Stimulated activated CD4-positive, alpha-beta T cell treated with anti-CD3 and anti-CD28 coated beads, Interleukin-4, amount 100 ng/mL, for 24 hours (primary cell): ENCODE measurements around the gene GNS.
"Not testable (repeated sequence)": the region's sequence is repeated elsewhere in the genome, so short reads cannot be mapped to it uniquely, and the experiment has no call there.

Experiments
- DNase-seq: peaks from one replicate; pipeline ENCODE4 v3.0.0-alpha.2; 2020

GNS gene

DNA sequence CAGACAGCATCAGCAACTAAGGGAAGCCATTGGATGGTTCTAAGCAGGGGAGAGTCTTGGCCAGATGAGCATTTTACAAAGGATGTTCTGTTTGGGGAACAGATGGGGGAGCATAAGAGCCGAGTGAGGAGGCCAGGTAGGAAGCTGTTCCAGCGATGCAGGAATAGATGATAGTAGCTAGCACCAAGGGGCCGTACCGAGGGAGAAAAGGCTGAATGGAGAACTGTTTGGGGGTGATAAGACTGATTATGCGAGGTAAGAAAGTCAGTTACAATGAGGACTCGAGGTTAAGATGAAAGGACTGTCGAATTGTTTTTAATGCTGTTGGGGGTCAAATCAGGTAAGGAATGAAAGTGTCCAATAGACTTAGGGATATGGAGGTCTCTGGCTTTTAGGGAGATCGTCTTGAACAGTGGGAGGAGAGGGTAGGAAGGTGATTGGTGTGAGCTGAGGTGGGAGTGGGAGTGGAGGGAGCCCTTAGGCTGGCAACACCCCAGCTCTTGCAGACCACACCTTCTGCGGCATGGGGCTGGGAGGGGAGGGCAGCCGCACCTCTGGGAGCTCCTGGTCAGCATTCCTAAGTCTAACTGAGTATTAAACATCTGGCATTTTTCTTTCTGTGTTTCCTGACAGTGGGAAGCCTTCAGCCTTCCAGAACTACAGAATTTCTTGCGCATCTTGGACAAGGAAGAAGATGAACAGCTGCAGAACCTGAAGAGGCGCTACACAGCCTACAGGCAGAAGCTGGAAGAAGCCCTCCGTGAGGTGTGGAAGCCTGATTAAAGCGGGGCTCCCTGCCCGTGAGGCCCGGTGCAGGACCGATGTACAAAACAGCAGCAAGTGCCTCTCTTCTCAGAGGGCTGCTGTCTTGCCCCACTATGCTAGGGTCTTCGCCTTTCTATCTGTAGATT, 64.8 kb downstream of the GNS start:
- DNase-seq = no peak

DNA sequence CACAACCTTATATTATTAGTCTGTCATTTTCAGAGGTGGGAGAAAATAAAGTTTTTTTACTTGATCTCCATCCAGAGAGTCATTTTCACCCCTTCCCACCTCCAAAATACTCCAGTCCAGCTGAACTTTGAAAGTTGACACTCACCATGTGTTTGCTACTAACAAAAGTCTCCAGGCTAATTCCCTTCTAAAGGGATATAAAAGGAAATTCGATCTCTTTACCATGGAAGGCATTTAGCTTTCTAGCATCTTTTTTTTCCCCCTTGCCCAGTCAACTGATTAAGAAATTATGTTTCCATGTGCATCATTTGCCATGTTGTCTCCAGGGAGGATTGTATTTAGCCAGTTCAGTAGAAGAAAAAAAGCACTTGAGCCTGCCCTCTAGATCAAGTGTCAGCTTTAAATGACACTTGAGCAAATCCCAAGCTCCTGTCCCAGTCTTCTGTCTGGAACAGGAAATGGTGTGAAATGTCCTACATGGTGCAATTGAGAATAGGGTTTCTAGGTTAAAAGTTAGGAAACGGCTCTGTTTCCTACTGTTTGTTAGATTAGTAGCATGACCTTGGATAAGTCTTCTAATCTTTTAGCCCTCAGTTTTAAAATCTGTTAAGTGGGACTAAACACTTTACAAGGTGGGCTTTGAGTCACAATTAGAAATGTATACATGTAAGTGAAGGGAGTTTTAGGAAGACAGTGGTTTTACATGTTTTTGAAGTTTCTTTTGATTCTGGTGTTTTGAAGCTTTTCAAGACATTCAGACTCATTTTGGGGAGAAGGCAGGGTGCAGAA, 67.2 kb downstream of the GNS start:
- no peak for DNase-seq

DNA sequence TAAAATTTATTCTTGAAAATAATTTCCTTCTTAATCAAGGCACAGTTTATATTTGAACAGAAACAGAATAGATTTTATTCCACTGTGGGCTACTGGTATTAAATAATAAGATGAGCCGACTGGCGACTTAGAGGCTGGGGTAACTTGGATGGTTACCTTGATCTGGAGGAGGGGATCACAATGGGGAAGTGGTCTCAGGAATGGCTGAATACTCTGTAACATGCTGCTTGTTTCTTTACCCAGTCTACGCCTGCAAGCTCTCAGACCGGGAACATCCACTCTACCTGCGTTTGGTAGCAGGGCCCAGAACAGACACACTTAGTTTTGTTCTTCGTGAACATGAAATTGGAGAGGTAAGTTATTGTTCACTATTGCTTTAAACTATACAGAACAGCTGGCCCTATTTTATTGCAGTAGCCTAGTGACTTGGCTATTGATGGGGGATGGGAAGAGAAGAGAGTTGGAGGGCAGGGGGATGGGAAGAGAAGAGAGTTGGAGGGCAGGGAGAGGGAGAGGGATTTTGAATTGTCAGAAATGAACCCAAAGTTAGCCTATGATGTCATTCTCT, 67.9 kb downstream of the GNS start:
- no peak for DNase-seq

DNA sequence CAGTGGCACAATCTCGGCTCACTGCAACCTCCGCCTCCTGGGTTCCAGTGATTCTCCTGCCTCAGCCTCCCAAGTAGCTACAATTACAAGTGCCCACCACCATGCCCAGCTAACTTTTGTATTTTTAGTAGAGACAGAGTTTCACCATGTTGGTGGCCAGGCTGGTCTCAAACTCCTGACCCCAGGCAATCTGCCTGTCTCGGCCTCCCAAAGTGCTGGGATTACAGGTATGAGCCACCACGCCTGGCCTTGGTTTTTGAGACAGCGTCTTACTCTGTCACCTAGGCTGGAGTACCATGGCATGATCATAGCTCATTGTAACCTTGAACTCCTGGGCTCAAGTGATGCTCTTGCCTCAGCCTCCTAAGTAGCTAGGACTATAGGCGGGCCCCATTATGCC, 69.0 kb downstream of the GNS start:
- DNase-seq = not testable (repeated sequence)

DNA sequence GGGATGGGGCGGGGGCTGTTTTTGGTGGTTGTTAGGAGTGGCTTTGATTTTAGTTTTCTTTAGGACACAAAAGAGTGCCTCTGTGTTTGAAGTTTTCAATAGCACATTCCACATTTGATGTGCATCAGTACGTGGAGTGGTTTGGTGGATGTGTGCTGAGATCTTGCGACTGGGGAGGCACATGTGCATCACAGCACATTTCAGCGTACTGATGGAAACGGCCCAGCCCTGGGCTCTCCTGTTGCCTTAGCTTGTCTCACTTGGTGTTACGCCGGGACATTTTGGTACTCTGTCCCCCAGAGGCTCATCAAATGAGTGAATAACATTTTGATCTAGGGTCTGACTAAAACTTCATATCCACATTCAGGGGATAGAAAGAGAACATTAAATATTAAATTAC, 70.5 kb downstream of the GNS start:
- DNase-seq = no peak

DNA sequence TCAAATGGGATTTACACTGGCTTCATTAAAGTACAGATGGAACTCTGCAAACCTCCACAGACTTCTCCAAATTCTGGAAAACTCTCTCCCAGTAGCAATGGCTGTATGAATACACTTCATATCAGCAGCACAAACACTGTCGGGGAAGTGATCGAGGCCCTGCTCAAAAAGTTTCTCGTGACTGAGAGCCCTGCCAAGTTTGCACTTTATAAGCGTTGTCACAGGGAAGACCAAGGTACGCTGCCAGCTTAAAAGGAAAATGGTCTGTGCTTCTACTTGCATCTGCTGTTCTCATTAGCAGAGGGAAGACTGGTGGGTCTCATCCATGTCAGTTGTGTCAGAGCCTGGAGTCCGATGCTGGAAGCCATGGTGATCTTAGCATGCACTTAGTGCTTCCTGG, 71.0 kb downstream of the GNS start:
- no peak for DNase-seq

DNA sequence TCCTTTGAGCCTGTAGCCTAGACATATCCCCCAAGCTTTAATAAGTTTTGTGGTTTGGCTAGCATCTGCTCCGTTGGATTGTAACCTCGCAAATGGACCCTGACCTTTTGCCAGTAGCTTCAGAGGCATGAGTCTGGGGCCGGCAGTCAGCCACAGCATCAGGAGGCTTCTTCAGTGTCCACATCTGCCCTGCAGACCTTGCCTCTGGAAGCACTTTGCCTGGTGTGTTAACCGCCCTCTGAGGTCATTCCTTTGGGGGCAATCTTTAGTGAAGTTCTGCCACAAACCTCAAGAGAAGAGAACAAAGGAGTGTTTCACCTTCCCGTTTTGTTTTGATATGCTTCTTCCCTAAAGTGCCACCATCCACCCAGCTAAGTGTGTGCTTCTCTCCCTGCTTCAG, 71.4 kb downstream of the GNS start:
- DNase-seq = no peak

DNA sequence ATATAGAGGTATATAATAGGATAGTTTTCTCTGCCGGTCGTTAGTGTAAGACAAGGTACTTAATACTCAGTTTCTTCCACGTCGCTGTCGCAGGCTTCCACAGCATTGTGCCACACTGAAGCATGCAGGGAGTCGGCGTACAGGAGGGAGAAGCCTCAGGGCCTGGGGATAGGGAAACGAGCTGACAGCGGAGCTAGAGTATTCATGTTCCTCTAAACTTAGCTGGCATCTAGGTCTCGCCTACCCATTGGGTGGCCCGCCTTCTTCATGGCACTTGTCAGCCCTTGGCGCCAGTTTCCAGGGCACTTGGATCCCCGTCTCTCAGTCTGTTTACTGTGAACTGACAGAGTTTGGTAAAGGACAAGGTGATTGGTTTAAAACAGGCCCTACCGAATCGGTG, 73.6 kb downstream of the GNS start:
- DNase-seq = no peak

DNA sequence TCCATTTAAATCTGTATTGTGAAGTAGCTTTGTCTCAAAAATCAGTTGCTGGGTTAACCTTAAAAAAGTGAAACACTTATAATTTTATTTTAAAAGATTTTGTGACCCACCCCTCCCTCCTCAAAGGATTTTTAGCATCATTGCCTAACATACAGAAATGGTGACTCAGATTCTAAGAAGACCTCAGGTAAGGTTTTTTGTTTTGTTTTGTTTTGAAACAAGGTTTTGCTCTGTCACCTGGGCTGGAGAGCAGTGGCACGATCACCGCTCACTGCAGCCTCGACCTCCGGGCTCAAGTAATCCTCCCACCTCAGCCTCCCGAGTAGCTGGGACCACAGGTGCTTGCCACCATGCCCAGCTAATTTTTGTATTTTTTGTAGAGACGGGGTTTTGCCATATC, 74.2 kb downstream of the GNS start:
- no peak for DNase-seq

DNA sequence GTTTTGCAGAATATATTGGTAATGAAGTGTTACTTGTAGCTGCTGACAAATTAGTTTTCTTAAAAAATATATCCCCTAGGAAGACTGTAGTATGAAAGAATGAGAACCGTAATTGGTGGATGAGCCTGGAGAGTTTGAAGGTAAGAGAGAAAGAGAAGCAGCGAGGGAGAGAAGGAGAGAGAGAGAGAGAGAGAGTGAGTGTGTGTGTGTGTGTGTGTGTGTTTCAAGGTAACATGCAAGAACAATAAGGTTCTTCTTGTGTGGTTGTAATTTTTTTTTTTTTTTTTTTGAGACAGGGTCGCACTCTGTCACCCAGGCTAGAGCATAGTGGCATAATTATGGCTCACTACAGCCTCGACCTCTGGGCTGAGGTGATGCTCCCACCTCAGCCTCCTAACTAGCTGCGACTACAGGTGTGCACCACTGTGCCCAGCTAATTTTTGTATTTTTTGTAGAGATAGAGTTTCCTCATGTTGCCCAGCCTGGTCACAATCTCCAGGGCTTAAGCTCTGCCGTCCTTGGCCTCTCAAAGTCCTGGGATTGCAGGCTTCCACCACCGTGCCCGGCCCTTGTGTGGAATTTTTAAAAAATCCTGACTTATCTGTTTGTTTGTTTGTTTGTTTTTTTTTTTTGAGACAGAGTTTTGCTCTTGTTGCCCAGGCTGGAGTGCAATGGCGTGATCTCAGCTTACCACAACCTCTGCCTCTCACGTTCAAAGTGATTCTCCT, 75.2 kb downstream of the GNS start:
- no peak for DNase-seq

DNA sequence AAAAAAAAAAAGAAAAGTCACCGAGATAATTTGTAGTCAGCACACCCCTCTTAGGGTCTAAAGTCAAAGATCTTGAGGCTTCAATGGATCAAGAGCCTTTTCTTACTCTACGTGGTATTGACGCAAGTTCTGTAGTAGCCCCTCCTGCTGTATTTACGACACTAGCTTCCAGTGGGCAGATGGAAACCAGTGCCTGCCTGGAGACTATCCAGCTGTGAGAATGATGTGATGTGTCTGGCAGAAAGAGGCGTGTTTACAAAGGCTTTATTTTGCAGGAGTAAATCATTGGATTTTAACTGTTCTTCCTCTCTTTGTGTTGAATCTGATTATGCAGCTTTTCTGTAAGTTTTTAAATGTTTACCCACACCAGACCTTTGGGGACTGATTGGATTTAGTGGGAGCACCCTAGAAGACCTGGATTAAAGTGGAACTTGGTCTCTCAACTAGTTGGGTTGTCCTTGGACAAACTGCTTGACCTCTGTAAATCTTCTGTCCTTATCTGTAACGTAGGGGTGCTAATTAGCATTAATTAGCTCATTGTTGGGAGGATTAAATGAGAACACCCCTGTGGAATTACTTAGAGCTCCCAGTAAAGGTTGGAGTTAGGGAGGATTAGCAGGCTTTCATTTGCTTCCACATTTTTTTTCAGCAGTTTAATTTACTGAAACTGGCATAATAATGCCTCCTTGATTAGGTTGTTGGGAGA, 76.5 kb downstream of the GNS start:
- DNase-seq = no peak

DNA sequence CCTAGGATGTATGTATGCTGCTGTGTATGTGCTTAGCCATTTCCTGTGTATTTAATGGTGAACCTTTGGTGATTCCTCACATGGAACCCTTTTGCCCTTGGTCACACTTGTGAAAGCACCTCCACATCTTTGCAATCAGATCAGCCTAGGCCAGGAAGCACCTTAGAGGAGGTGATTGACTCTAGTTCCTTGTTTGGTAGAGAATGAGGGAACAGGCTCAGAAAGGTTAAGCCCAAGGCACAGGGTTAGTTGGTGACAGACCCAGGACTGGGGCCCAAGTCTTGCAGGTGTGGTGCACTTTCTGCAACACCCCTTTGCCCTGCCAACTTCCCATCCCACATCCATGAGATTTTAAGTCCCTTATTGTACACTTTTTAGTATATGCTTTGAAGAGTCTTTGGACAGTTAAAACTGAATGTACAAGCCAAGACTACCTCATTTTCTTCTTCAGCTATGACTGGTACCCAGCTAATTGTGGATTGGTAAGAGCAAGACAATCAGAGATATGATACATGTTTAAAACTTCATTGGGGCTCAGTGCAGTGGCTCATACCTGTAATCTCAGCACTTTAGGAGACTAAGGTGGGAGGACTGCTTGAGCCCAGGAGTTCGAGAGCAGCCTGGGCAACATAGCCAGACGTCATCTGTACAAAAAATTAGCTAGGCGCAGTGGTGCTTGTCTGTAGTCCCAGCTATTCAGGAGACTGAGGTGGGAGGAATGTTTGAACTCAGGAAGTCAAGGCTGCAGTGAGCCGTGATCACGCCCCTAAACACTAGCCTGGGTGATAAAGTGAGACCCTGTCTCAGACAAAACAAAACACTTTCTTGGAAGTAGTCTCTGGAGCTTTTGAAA, 77.8 kb downstream of the GNS start:
- no peak for DNase-seq

DNA sequence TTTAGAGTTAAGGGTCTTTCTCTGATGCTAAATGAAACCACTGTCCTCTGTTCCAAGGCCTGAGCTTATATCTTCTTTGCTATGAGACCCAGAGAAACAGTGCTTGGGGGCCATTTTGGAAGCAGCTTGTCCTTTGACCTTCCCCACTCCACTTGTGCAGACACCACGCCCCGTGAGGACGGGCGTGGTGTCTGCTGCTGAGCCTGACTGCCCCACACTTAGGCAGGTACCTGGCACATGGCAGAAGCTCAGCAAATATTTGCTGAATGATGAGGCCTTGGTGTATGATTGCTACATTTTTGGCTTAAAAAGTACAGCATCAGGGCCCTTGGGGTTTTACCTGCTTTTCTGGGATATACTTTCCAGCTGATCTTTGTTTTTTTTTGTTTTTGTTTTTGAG, 79.0 kb downstream of the GNS start:
- DNase-seq = no peak

DNA sequence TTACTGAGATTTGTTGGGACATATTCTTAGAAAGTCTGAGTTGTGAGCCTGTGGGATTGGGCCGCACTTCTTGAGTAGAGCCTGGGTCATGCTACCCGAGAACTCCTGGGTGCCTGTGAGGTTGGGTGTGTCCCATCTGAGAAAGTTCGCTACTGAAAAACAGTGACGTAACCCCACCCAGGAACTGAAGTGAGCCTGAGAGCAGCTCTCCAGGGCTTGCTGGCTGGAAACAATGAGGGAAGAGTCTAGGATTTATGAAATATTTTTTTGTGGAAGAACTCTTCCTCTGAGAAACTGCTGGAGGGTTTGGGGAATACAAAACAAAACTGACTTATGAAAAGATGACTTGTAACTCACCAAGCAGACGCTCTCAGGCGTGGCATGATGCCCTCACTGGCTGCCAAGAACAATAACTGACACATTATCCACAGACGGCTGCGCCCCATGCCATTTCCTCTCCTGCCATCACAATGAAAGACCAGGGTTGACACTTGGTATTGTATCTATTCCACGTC, 79.7 kb downstream of the GNS start:
- DNase-seq = peak; percentile 61

DNA sequence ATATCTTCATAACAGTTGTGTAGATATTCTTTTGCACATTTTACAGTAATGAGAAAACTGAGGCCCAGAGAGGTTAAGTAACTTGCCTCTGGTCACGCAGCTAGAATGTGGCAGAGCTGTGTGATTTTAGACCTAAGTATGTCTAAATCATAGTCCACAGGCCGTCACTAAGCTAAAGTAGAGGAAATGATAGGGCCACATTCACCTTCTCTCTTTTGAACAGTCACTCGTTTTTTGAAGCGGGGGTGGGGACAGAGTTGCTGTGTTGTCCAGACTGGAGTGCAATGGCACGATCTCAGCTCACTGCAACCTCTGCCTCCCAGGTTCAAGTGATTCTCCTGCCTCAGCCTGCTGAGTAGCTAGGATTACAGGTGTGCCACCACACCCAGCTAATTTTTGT, 80.4 kb downstream of the GNS start:
- DNase-seq = no peak

DNA sequence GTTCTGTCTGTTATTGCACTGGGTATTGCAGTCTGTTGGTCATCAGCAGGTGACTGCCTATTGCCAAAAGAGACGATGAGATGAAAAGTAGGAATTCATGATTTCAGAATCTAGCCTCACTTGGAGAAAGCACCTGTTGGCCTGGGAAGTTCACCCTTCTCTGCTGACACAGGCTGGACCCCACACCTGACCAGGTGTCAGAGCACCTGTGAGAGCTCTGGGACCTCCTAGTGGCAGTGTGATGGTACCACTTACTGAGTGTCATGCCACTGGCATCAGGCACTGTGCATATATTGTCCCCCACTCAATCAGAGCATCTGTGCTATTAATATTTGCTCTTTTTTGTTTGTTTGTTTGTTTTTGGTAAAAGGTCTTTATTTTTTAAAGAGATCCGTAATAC, 81.0 kb downstream of the GNS start:
- DNase-seq = no peak

DNA sequence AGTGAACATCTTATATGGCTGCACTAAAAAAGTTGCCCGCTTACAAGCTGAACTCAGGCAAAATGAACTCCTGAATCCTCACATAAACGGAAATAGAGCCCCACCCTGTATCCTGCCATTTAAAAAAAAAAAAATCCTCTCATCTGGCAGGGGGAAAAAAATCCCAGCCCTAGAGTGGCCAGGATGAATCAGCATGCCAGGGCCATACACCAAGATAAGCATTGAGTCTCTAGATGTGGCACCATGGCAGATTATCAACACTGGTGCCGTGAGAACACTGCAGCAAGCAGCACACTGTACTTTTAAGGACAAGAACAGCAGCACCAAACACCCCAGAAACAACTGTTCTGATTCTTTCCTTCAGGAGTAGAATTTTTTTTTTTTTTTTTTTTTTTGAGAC, 83.4 kb downstream of the GNS start:
- no peak for DNase-seq

DNA sequence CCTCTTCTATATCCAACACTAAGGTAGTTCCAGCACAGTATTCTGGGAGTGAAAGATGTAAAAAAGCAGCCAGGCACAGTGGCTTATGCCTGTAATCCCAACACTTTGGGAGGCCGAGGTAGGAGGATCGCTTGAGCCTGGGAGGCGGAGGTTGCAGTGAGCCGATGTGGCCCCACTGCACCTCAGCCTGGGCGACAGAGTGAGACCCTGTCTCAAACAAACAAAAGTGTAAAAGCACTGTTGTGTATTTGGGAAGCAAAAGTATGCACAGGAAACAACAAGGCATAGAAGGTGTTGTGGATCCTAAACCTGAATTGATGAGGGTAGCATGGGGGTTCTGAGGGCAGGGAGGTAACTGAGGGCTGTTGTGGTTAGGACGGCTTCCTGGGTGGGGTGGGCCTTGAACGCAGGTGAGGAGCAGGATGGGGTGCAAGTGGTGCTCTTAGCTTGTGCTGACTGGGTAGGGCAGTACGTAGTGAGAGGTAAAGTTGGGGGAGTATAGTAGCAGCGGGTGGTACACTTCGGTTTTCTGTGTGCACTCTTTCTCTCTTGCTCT, 84.8 kb downstream of the GNS start:
- DNase-seq = peak; percentile 33

DNA sequence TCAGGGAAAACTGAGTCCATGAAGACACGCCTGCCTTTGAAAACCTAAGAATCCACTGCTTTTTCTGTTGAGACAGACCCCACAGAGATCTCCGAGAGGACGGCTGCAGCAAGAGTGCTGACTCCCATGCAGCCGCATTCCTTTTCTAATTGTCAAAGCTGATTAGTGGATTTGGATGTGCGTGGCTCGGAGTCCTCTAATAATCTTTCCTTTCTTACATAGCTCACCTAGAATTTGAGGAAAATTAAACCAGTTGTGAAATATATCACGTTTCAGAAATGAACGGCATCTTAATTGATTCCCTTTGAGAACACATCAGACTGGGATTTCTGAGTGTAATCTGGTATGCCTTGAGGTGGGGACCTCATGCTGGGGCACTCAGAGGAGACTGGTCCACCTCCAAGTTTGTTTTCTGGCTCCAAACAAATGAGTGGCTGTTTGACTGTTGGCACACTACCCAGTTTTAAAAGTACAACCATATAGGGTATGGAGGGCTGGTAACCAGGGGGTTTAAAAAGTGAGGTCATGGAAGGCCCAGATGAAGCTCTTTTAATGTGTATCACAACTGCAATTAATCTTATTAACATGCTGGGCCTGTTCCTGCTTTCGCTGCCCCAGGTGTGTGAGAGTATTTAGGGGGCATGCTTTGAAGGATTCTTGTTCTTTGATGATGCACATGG, 85.6 kb downstream of the GNS start:
- no peak for DNase-seq

DNA sequence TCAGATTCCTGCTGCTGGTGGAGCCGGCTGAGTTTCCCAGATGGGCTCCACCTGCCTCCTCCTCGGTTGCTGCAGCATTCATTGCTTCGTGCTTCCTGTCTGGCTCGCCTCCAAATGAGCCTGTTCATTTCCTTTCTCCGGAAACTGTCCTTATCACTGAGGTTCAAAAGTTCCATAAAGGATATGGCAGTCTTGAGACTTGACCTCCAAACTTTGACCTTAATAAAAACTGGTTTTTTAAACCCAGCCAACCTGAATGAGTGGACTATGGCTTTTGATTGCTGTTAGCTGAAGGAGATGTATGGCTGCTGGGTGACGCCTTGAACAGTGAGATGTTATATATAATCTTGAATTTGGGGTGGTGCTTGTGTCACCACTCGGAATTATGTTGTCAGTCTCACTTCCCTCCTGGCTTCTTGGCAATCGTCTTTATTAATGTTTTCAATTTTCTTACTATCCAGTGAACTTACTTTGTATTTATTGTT, 86.2 kb downstream of the GNS start:
- peak; percentile 40 for DNase-seq
